Measurements from ENCODE around the gene KRTAP4-6.
"Not testable (repeated sequence)": the region's sequence is repeated elsewhere in the genome, so short reads cannot be mapped to it uniquely, and the experiment has no call there.

KRTAP4-6 gene

GRCh38 chr17:41171886-41172285, 31.5 kb upstream of the KRTAP4-6 start:
- Histone ChIP-seq H3K9me3 (ENCODE audit: control insufficient read depth, low read length) (no peaks in the 10 kb centered on the region), H3K27me3 (ENCODE audit: control insufficient read depth, insufficient read depth, low read length, poor library complexity, severe bottlenecking) (no peaks in the 10 kb centered on the region), H3K4me1 (ENCODE audit: control insufficient read depth, insufficient read depth, low read length) (no peaks in the 10 kb centered on the region), H3K27ac (ENCODE audit: insufficient read depth, low read depth, low read length, poor library complexity, severe bottlenecking) (no peak overlapping the region), H3K36me3 (ENCODE audit: control insufficient read depth, insufficient read depth, low read length) (no peaks in the 10 kb centered on the region), H3K4me3 (ENCODE audit: insufficient read depth, low read depth, low read length) (no peak overlapping the region)
- 88 to 94% methylated on average over 2 of the region's 2 CpGs for WGBS, 2 experiments

- WGBS, 2 experiments, result 64 to 90% methylated on average over 1 of the region's 1 CpG
- Histone ChIP-seq H3K9me3 (ENCODE audit: control insufficient read depth, low read length) (no peaks in the 10 kb centered on the region), H3K4me3 (ENCODE audit: insufficient read depth, low read depth, low read length) (no peak within 1 kb of the TSS), H3K4me1 (ENCODE audit: control insufficient read depth, insufficient read depth, low read length) (no peaks in the 10 kb centered on the region), H3K27me3 (ENCODE audit: control insufficient read depth, insufficient read depth, low read length, poor library complexity, severe bottlenecking) (no peaks in the 10 kb centered on the region), H3K36me3 (ENCODE audit: control insufficient read depth, insufficient read depth, low read length) (no peaks in the 10 kb centered on the region), H3K27ac (ENCODE audit: insufficient read depth, low read depth, low read length, poor library complexity, severe bottlenecking) (no peak within 1 kb of the TSS)
Measured at GRCh38 chr17:41168121-41168520, 27.8 kb upstream of the KRTAP4-6 start, which contains the start of gene KRTAP4-3. Gene KRTAP4-3 (minus strand): TSS chr17:41168221. CDS start chr17:41168172, 49 bp downstream.

- Histone ChIP-seq H3K27me3 (ENCODE audit: control insufficient read depth, insufficient read depth, low read length, poor library complexity, severe bottlenecking) (no peaks in the 10 kb centered on the region), H3K36me3 (ENCODE audit: control insufficient read depth, insufficient read depth, low read length) (no peaks in the 10 kb centered on the region), H3K4me3 (ENCODE audit: insufficient read depth, low read depth, low read length) (no peak overlapping the region), H3K9me3 (ENCODE audit: control insufficient read depth, low read length) (no peaks in the 10 kb centered on the region), H3K4me1 (ENCODE audit: control insufficient read depth, insufficient read depth, low read length) (no peaks in the 10 kb centered on the region), H3K27ac (ENCODE audit: insufficient read depth, low read depth, low read length, poor library complexity, severe bottlenecking) (no peak overlapping the region)
- 85 to 87% methylated on average over 7 of the region's 7 CpGs for WGBS, 2 experiments
Measured at GRCh38 chr17:41167561-41167960, 27.2 kb upstream of the KRTAP4-6 start.

- H3K9me3 ChIP-seq (ENCODE audit: control insufficient read depth, low read length), result no peaks in the 10 kb centered on the region
- WGBS, 2 experiments, result 92 to 93% methylated on average over 5 to 7 of the region's 7 CpGs
- no peaks in the 10 kb centered on the region for H3K36me3 ChIP-seq (ENCODE audit: control insufficient read depth, insufficient read depth, low read length)
- no peaks in the 10 kb centered on the region for H3K4me1 ChIP-seq (ENCODE audit: control insufficient read depth, insufficient read depth, low read length)
- no peak overlapping the region for H3K27ac ChIP-seq (ENCODE audit: insufficient read depth, low read depth, low read length, poor library complexity, severe bottlenecking)
- no peak overlapping the region for H3K4me3 ChIP-seq (ENCODE audit: insufficient read depth, low read depth, low read length)
- H3K27me3 ChIP-seq (ENCODE audit: control insufficient read depth, insufficient read depth, low read length, poor library complexity, severe bottlenecking), result no peaks in the 10 kb centered on the region
Measured at GRCh38 chr17:41163828-41164227, 23.5 kb upstream of the KRTAP4-6 start.

GRCh38 chr17:41160648-41161047, 20.3 kb upstream of the KRTAP4-6 start, which contains the start of gene KRTAP4-4:
Gene KRTAP4-4 (minus strand): TSS chr17:41160748. CDS start chr17:41160691, 57 bp downstream.
- Histone ChIP-seq H3K27ac (ENCODE audit: insufficient read depth, low read depth, low read length, poor library complexity, severe bottlenecking) (no peak within 1 kb of the TSS), H3K9me3 (ENCODE audit: control insufficient read depth, low read length) (no peaks in the 10 kb centered on the region), H3K4me3 (ENCODE audit: insufficient read depth, low read depth, low read length) (no peak within 1 kb of the TSS), H3K36me3 (ENCODE audit: control insufficient read depth, insufficient read depth, low read length) (no peaks in the 10 kb centered on the region), H3K27me3 (ENCODE audit: control insufficient read depth, insufficient read depth, low read length, poor library complexity, severe bottlenecking) (no peaks in the 10 kb centered on the region), H3K4me1 (ENCODE audit: control insufficient read depth, insufficient read depth, low read length) (no peaks in the 10 kb centered on the region)
- 83 to 97% methylated on average over 1 of the region's 1 CpG for WGBS, 2 experiments

- H3K9me3 ChIP-seq (ENCODE audit: control insufficient read depth, low read length); H3K27ac ChIP-seq (ENCODE audit: insufficient read depth, low read depth, low read length, poor library complexity, severe bottlenecking); H3K4me3 ChIP-seq (ENCODE audit: insufficient read depth, low read depth, low read length); H3K36me3 ChIP-seq (ENCODE audit: control insufficient read depth, insufficient read depth, low read length); H3K27me3 ChIP-seq (ENCODE audit: control insufficient read depth, insufficient read depth, low read length, poor library complexity, severe bottlenecking); H3K4me1 ChIP-seq (ENCODE audit: control insufficient read depth, insufficient read depth, low read length): not testable (repeated sequence)
- 91 to 92% methylated on average over 3 of the region's 3 CpGs for WGBS, 2 experiments
Measured at GRCh38 chr17:41160190-41160589, 19.8 kb upstream of the KRTAP4-6 start.

- no peaks in the 10 kb centered on the region for H3K27me3 ChIP-seq (ENCODE audit: control insufficient read depth, insufficient read depth, low read length, poor library complexity, severe bottlenecking)
- H3K27ac ChIP-seq (ENCODE audit: insufficient read depth, low read depth, low read length, poor library complexity, severe bottlenecking), result no peak overlapping the region
- H3K4me3 ChIP-seq (ENCODE audit: insufficient read depth, low read depth, low read length), result no peak overlapping the region
- no peaks in the 10 kb centered on the region for H3K9me3 ChIP-seq (ENCODE audit: control insufficient read depth, low read length)
- H3K4me1 ChIP-seq (ENCODE audit: control insufficient read depth, insufficient read depth, low read length), result no peaks in the 10 kb centered on the region
- WGBS, 2 experiments, result 75 to 82% methylated on average over 2 of the region's 2 CpGs
- no peaks in the 10 kb centered on the region for H3K36me3 ChIP-seq (ENCODE audit: control insufficient read depth, insufficient read depth, low read length)
Measured at GRCh38 chr17:41153856-41154255, 13.5 kb upstream of the KRTAP4-6 start.

- H3K36me3 ChIP-seq (ENCODE audit: control insufficient read depth, insufficient read depth, low read length), result no peaks in the 10 kb centered on the region
- H3K27ac ChIP-seq (ENCODE audit: insufficient read depth, low read depth, low read length, poor library complexity, severe bottlenecking), result no peak overlapping the region
- no peaks in the 10 kb centered on the region for H3K27me3 ChIP-seq (ENCODE audit: control insufficient read depth, insufficient read depth, low read length, poor library complexity, severe bottlenecking)
- H3K4me1 ChIP-seq (ENCODE audit: control insufficient read depth, insufficient read depth, low read length), result no peaks in the 10 kb centered on the region
- H3K9me3 ChIP-seq (ENCODE audit: control insufficient read depth, low read length), result no peaks in the 10 kb centered on the region
- WGBS, 2 experiments, result 80 to 88% methylated on average over 2 of the region's 2 CpGs
- H3K4me3 ChIP-seq (ENCODE audit: insufficient read depth, low read depth, low read length), result no peak overlapping the region
Measured at GRCh38 chr17:41151525-41151924, 11.2 kb upstream of the KRTAP4-6 start.

- Histone ChIP-seq H3K4me1 (ENCODE audit: control insufficient read depth, insufficient read depth, low read length) (no peaks in the 10 kb centered on the region), H3K27me3 (ENCODE audit: control insufficient read depth, insufficient read depth, low read length, poor library complexity, severe bottlenecking) (no peaks in the 10 kb centered on the region), H3K4me3 (ENCODE audit: insufficient read depth, low read depth, low read length) (no peak overlapping the region), H3K36me3 (ENCODE audit: control insufficient read depth, insufficient read depth, low read length) (no peaks in the 10 kb centered on the region), H3K9me3 (ENCODE audit: control insufficient read depth, low read length) (no peaks in the 10 kb centered on the region), H3K27ac (ENCODE audit: insufficient read depth, low read depth, low read length, poor library complexity, severe bottlenecking) (no peak overlapping the region)
- 94% methylated on average over 4 of the region's 4 CpGs for WGBS, 2 experiments
Measured at GRCh38 chr17:41150026-41150425, 9.7 kb upstream of the KRTAP4-6 start.

- Histone ChIP-seq H3K4me3 (ENCODE audit: insufficient read depth, low read depth, low read length) (no peak within 1 kb of the TSS), H3K36me3 (ENCODE audit: control insufficient read depth, insufficient read depth, low read length) (no peaks in the 10 kb centered on the region), H3K4me1 (ENCODE audit: control insufficient read depth, insufficient read depth, low read length) (no peaks in the 10 kb centered on the region), H3K27ac (ENCODE audit: insufficient read depth, low read depth, low read length, poor library complexity, severe bottlenecking) (no peak within 1 kb of the TSS), H3K9me3 (ENCODE audit: control insufficient read depth, low read length) (no peaks in the 10 kb centered on the region), H3K27me3 (ENCODE audit: control insufficient read depth, insufficient read depth, low read length, poor library complexity, severe bottlenecking) (no peaks in the 10 kb centered on the region)
- WGBS, 2 experiments, result 57 to 61% methylated on average over 2 of the region's 2 CpGs
Measured at GRCh38 chr17:41149652-41149985, 9.3 kb upstream of the KRTAP4-6 start, which contains the start of gene KRTAP4-5. Gene KRTAP4-5 (minus strand): TSS chr17:41149825. CDS start chr17:41149767, 58 bp downstream.

Measured in ectodermal cell (in vitro differentiated cells).